ENCODE results near the gene PIGQ.

DNA sequence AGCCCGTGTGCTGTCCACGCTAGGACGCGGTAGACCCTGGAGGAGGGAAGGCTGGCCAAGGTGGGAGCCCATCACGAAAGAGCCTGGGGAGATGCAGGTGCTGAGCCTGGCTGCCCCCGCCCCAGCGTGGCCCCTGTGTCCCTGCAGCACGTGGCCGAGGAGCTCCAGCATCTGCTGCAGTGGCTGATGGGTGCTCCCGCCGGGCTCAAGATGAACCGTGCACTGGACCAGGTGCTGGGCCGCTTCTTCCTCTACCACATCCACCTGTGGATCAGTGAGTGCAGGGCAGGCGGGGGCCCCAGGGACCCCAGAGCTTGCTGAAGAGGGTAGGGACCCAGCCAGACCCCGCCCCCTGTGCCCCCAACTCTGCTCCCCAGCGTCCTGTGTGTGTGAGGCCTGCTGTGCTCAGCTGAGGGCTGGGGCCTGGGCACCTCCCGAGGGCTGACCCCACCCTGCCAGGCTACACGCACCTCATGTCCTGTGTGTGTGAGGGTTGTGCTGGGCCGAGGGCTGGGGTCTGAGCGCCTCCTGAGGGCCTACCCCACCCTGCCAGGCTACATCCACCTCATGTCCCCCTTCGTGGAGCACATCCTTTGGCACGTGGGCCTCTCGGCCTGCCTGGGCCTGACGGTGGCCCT is 8.6 kb downstream of the PIGQ start:
- TF ChIP-seq ISL1 (CRISPR knock-in tag; IDR thresholded peaks at IDR 0.05) (no peak), CSDC2 (CRISPR knock-in tag; IDR thresholded peaks at IDR 0.05) (no peak), ZFP3 (CRISPR knock-in tag; IDR thresholded peaks at IDR 0.05) (no peak), OSR1 (CRISPR knock-in tag; IDR thresholded peaks at IDR 0.05) (no peak), ZNF8 (CRISPR knock-in tag; IDR thresholded peaks at IDR 0.05) (no peak), RARB (CRISPR knock-in tag; IDR thresholded peaks at IDR 0.05) (no peak), ZNF565 (CRISPR knock-in tag; conservative IDR thresholded peaks at IDR 0.05; ENCODE audit: low read depth) (no peak), GLIS3 (CRISPR knock-in tag; IDR thresholded peaks at IDR 0.05) (no peak), ZC3H10 (CRISPR knock-in tag; IDR thresholded peaks at IDR 0.05) (no peak)
- TF ChIP-seq, protein P1, sequence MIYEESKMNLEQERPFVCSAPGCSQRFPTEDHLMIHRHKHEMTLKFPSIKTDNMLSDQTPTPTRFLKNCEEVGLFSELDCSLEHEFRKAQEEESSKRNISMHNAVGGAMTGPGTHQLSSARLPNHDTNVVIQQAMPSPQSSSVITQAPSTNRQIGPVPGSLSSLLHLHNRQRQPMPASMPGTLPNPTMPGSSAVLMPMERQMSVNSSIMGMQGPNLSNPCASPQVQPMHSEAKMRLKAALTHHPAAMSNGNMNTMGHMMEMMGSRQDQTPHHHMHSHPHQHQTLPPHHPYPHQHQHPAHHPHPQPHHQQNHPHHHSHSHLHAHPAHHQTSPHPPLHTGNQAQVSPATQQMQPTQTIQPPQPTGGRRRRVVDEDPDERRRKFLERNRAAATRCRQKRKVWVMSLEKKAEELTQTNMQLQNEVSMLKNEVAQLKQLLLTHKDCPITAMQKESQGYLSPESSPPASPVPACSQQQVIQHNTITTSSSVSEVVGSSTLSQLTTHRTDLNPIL (CRISPR knock-in tag; IDR thresholded peaks at IDR 0.05; ENCODE audit: low read depth) = no peak
- TF ChIP-seq, protein P2, sequence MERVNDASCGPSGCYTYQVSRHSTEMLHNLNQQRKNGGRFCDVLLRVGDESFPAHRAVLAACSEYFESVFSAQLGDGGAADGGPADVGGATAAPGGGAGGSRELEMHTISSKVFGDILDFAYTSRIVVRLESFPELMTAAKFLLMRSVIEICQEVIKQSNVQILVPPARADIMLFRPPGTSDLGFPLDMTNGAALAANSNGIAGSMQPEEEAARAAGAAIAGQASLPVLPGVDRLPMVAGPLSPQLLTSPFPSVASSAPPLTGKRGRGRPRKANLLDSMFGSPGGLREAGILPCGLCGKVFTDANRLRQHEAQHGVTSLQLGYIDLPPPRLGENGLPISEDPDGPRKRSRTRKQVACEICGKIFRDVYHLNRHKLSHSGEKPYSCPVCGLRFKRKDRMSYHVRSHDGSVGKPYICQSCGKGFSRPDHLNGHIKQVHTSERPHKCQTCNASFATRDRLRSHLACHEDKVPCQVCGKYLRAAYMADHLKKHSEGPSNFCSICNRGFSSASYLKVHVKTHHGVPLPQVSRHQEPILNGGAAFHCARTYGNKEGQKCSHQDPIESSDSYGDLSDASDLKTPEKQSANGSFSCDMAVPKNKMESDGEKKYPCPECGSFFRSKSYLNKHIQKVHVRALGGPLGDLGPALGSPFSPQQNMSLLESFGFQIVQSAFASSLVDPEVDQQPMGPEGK (CRISPR knock-in tag; IDR thresholded peaks at IDR 0.05; ENCODE audit: borderline replicate concordance) = no peak
- TF ChIP-seq, protein P3, sequence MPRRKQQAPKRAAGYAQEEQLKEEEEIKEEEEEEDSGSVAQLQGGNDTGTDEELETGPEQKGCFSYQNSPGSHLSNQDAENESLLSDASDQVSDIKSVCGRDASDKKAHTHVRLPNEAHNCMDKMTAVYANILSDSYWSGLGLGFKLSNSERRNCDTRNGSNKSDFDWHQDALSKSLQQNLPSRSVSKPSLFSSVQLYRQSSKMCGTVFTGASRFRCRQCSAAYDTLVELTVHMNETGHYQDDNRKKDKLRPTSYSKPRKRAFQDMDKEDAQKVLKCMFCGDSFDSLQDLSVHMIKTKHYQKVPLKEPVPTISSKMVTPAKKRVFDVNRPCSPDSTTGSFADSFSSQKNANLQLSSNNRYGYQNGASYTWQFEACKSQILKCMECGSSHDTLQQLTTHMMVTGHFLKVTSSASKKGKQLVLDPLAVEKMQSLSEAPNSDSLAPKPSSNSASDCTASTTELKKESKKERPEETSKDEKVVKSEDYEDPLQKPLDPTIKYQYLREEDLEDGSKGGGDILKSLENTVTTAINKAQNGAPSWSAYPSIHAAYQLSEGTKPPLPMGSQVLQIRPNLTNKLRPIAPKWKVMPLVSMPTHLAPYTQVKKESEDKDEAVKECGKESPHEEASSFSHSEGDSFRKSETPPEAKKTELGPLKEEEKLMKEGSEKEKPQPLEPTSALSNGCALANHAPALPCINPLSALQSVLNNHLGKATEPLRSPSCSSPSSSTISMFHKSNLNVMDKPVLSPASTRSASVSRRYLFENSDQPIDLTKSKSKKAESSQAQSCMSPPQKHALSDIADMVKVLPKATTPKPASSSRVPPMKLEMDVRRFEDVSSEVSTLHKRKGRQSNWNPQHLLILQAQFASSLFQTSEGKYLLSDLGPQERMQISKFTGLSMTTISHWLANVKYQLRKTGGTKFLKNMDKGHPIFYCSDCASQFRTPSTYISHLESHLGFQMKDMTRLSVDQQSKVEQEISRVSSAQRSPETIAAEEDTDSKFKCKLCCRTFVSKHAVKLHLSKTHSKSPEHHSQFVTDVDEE (CRISPR knock-in tag; IDR thresholded peaks at IDR 0.05) = no peak
